Testis (tissue), 2 donors: ENCODE measurements around the gene IGSF21.

ENCODE experiments used
- CTCF ChIP-seq, 3 experiments: fragments of 450-650 bp in 2 of 3; fragments of 200-600 bp in 1 of 3; sonication (generic) in 1 of 3; IDR thresholded peaks; one replicate each; pipeline ENCODE4 v1.5.1; 2016 to 2019; ENCODE audit warnings: antibody characterized with exemption in 3 of 3, mild to moderate bottlenecking in 2 of 3, moderate library complexity in 1 of 3
- POLR2A ChIP-seq: fragments of 450-650 bp; IDR thresholded peaks from one replicate; pipeline ENCODE4 v1.6.1; 2017; ENCODE audit warnings: antibody characterized with exemption, mild to moderate bottlenecking, moderate library complexity

- TF ChIP-seq POLR2A = no peak
- TF ChIP-seq CTCF (IDR thresholded peaks at IDR 0.05) = no peak
Measured at GRCh38 chr1:18341291-18342069, 233.9 kb downstream of the IGSF21 start.
